MM.1S (cell line): ENCODE results near the gene HSD17B3.
"Not testable (repeated sequence)": the region's sequence is repeated elsewhere in the genome, so short reads cannot be mapped to it uniquely, and the experiment has no call there.

ENCODE experiments used
- EZH2 ChIP-seq: fragments of 300-600 bp; sonication (generic); optimal IDR thresholded peaks from 2 replicates; pipeline ENCODE3; 2017; ENCODE audit warnings: low read depth, mild to moderate bottlenecking, antibody characterized with exemption, low read length, mixed read lengths
- TF ChIP-seq, protein P1 (sequence below): fragments of 300-600 bp; sonication (generic); IDR thresholded peaks from 2 replicates; pipeline ENCODE4 v1.5.1; 2016; ENCODE audit warnings: antibody characterized with exemption, low read length, mixed read lengths

DNA sequence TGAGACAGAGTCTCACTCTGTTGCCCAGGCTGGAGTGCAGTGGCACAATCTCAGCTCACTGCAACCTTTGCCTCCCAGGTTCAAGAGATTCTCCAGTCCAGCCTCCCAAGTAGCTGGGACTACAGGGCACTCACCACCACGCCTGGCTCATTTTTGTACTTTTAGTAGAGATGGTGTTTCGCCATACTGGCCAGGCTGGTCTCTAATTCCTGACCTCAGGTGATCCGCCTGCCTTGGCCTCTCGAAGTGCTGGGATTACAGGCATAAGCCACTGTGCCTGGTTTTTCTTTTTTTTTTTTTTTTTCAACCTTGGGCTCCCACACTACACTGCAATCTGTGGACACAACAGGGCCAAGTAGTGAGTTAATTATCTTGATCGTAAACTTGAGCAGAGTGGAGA, 20.8 kb upstream of the HSD17B3 start:
- TF ChIP-seq, protein P1, sequence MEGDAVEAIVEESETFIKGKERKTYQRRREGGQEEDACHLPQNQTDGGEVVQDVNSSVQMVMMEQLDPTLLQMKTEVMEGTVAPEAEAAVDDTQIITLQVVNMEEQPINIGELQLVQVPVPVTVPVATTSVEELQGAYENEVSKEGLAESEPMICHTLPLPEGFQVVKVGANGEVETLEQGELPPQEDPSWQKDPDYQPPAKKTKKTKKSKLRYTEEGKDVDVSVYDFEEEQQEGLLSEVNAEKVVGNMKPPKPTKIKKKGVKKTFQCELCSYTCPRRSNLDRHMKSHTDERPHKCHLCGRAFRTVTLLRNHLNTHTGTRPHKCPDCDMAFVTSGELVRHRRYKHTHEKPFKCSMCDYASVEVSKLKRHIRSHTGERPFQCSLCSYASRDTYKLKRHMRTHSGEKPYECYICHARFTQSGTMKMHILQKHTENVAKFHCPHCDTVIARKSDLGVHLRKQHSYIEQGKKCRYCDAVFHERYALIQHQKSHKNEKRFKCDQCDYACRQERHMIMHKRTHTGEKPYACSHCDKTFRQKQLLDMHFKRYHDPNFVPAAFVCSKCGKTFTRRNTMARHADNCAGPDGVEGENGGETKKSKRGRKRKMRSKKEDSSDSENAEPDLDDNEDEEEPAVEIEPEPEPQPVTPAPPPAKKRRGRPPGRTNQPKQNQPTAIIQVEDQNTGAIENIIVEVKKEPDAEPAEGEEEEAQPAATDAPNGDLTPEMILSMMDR: not testable (repeated sequence)
- TF ChIP-seq EZH2: not testable (repeated sequence)
